Epithelial cell of proximal tubule (primary cell): ENCODE measurements around the gene ESPN. TPM values are rescaled to one million over a fixed set of nuclear protein-coding genes. Genes with fewer than 3 reads are reported as not detected.

ENCODE experiments used
- DNase-seq: peaks from one replicate; pipeline ENCODE4 v3.0.0-alpha.2; 2011; ENCODE audit warnings: low read depth
- H3K4me3 ChIP-seq: 2 replicates; pipeline ENCODE4 v1.5.1; 2011; ENCODE audit warnings: low read depth, mild to moderate bottlenecking, low read length
- CTCF ChIP-seq: conservative IDR thresholded peaks from 2 replicates; pipeline ENCODE4 v1.5.1; 2012; ENCODE audit warnings: low read depth, mild to moderate bottlenecking, low read length
- total RNA-seq: library from RNA; depleted of rRNA; stranded (reverse); fragments of >200 nt; gene quantifications from 2 replicates; pipeline ENCODE4 v1.2.3, GENCODE V29; 2015

ESPN gene
- total RNA-seq, 1 donor from 2014 or later: not detected

GRCh38 chr1:6500544-6501278 is 76.1 kb downstream of the ESPN start:
- no peak for TF ChIP-seq CTCF
- no peak for DNase-seq
- H3K4me3 ChIP-seq: no peak overlapping the region

- no peak overlapping the region for H3K4me3 ChIP-seq
- TF ChIP-seq CTCF: peak; percentile 11
These were observed 76.8 kb downstream of the ESPN start for GRCh38 chr1:6501279-6501813.

GRCh38 chr1:6502000-6502891 is 77.7 kb downstream of the ESPN start:
- no peak for TF ChIP-seq CTCF
- no peak overlapping the region for H3K4me3 ChIP-seq
- no peak for DNase-seq

More at GRCh38 chr1:6501279-6501813, 76.8 kb downstream of the ESPN start:
- DNase-seq: no peak

GRCh38 chr1:6503884-6504602 is 79.5 kb downstream of the ESPN start:
- H3K4me3 ChIP-seq: no peak overlapping the region
- no peak for TF ChIP-seq CTCF

GRCh38 chr1:6504887-6505286 is 80.3 kb downstream of the ESPN start:
- DNase-seq: no peak
- H3K4me3 ChIP-seq: no peak overlapping the region
- TF ChIP-seq CTCF: no peak

More at GRCh38 chr1:6503884-6504602, 79.5 kb downstream of the ESPN start:
- no peak for DNase-seq

- no peak for DNase-seq
- TF ChIP-seq CTCF: no peak
- no peak overlapping the region for H3K4me3 ChIP-seq
These were observed 81.0 kb downstream of the ESPN start for GRCh38 chr1:6505367-6506209.
